HepG2 (cell line): ENCODE results near the gene INHBE. TPM values are rescaled to one million over a fixed set of nuclear protein-coding genes. Genes with fewer than 3 reads are reported as not detected.

Experiments
- AHDC1 ChIP-seq: sonication (generic); formaldehyde crosslinking; IDR thresholded peaks from 2 replicates; pipeline ENCODE4 v1.5.1; 2020; ENCODE audit warnings: mild to moderate bottlenecking, missing genetic modification reagents, borderline replicate concordance
- AKAP8 ChIP-seq: sonication (generic); formaldehyde crosslinking; IDR thresholded peaks from 2 replicates; pipeline ENCODE4 v1.5.1; 2020; ENCODE audit warnings: mild to moderate bottlenecking, missing genetic modification reagents
- ATF5 ChIP-seq: sonication (generic); formaldehyde crosslinking; IDR thresholded peaks from 2 replicates; pipeline ENCODE4 v1.4.0; 2020; ENCODE audit warnings: mild to moderate bottlenecking, low read depth, missing genetic modification reagents
- BORCS8-MEF2B ChIP-seq: sonication (generic); formaldehyde crosslinking; IDR thresholded peaks from 2 replicates; pipeline ENCODE4 v1.8.0; 2022; ENCODE audit warnings: mild to moderate bottlenecking, missing genetic modification reagents
- SP2 ChIP-seq: sonication (generic); formaldehyde crosslinking; IDR thresholded peaks from 2 replicates; pipeline ENCODE4 v1.5.1; 2020; ENCODE audit warnings: mild to moderate bottlenecking, missing genetic modification reagents
- TBX2 ChIP-seq: sonication (generic); formaldehyde crosslinking; IDR thresholded peaks from 2 replicates; pipeline ENCODE4 v1.5.0; 2020; ENCODE audit warnings: missing genetic modification reagents, mild to moderate bottlenecking, borderline replicate concordance
- ZFP36L2 ChIP-seq: sonication (generic); formaldehyde crosslinking; IDR thresholded peaks from 2 replicates; pipeline ENCODE4 v1.4.0; 2020; ENCODE audit warnings: missing genetic modification reagents
- ZNF12 ChIP-seq: sonication (generic); formaldehyde crosslinking; IDR thresholded peaks from 2 replicates; pipeline ENCODE4 v1.5.0; 2020; ENCODE audit warnings: missing genetic modification reagents
- ZNF292 ChIP-seq: sonication (generic); formaldehyde crosslinking; IDR thresholded peaks from 2 replicates; pipeline ENCODE4 v1.8.1; 2022; ENCODE audit warnings: mild to moderate bottlenecking, low read depth, missing genetic modification reagents, borderline replicate concordance
- ZNF382 ChIP-seq: sonication (generic); formaldehyde crosslinking; IDR thresholded peaks from 2 replicates; pipeline ENCODE4 v1.5.0; 2020; ENCODE audit warnings: missing genetic modification reagents, mild to moderate bottlenecking, borderline replicate concordance
- ZNF589 ChIP-seq: sonication (generic); formaldehyde crosslinking; conservative IDR thresholded peaks from 2 replicates; pipeline ENCODE4 v1.8.0; 2022; ENCODE audit warnings: mild to moderate bottlenecking, moderate library complexity, missing genetic modification reagents
- polyA plus RNA-seq, 8 experiments: library from polyadenylated mRNA; depleted of rRNA in 3 of 8; stranded (reverse) in 7 of 8; unstranded in 1 of 8; fragments of >200 nt; fragmentation: Illumina TruSeq in 4 of 8; extraction: Trizol in 4 of 8; gene quantifications; 2 replicates each; pipeline versions ENCODE4 v1.2.1 to v1.2.3, GENCODE V29; 2011 to 2016; ENCODE audit warnings: low read depth in 4 of 8, missing spikeins in 1 of 8, mixed read lengths in 1 of 8; ENCODE audit not compliant: insufficient read depth in 1 of 8
- total RNA-seq, 5 experiments: library from RNA; depleted of rRNA; stranded (reverse); fragments of >200 nt; fragmentation: Illumina TruSeq; extraction: Trizol; gene quantifications; 2 replicates each; pipeline ENCODE4 v1.2.3, GENCODE V29; 2016; ENCODE audit warnings: low read depth in 1 of 5
- TF ChIP-seq, protein P1 (sequence below): sonication (generic); formaldehyde crosslinking; IDR thresholded peaks from 2 replicates; pipeline ENCODE4 v1.4.0; 2020; ENCODE audit warnings: missing genetic modification reagents, borderline replicate concordance
- TF ChIP-seq, protein P2 (sequence below): sonication (generic); formaldehyde crosslinking; IDR thresholded peaks from 2 replicates; pipeline ENCODE4 v1.8.0; 2022; ENCODE audit warnings: mild to moderate bottlenecking, missing genetic modification reagents

The INHBE gene
- total and polyA plus RNA-seq, 2 of the 13 experiments (the other 11 are each of a cell fraction or from before 2014, with no cell fraction given): 17.0 to 32.0 TPM

DNA sequence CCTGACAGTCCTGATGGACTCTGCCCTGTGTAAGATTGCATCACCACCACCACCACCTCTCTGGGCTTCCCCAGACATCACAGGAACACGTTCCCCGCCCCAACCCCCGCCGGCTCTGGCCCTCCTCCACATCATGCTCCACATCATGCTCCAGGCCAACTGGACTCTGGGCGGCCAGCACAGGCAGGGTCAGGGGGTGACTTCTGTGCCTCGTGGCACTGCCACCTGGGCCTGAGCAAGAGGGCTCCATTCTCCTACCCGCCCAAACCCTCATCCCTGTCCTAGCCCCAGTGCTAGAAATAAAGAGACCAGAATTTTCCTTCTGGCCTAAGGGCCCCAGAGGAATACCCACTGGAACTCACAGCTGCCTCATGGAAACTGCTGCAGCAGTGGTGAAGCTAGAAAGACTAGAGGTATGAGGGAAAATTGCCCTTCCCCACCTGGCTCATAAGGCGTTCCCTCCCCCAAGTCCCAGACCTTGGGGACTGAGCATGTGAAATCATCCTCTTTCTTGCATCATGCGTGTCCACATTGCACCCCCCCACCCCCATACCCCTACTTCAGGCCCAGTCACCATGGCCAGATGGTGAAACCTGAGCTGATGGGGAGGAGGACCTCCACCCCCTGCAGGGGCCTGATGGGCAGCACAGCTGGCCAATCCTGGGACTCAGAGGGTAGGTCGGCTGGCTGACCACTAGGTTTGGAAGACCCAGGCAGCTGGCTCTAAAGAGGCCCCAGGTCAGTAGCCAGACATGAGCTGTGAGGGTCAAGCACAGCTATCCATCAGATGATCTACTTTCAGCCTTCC, at the start of gene INHBE (continued):
- TF ChIP-seq, protein P1, sequence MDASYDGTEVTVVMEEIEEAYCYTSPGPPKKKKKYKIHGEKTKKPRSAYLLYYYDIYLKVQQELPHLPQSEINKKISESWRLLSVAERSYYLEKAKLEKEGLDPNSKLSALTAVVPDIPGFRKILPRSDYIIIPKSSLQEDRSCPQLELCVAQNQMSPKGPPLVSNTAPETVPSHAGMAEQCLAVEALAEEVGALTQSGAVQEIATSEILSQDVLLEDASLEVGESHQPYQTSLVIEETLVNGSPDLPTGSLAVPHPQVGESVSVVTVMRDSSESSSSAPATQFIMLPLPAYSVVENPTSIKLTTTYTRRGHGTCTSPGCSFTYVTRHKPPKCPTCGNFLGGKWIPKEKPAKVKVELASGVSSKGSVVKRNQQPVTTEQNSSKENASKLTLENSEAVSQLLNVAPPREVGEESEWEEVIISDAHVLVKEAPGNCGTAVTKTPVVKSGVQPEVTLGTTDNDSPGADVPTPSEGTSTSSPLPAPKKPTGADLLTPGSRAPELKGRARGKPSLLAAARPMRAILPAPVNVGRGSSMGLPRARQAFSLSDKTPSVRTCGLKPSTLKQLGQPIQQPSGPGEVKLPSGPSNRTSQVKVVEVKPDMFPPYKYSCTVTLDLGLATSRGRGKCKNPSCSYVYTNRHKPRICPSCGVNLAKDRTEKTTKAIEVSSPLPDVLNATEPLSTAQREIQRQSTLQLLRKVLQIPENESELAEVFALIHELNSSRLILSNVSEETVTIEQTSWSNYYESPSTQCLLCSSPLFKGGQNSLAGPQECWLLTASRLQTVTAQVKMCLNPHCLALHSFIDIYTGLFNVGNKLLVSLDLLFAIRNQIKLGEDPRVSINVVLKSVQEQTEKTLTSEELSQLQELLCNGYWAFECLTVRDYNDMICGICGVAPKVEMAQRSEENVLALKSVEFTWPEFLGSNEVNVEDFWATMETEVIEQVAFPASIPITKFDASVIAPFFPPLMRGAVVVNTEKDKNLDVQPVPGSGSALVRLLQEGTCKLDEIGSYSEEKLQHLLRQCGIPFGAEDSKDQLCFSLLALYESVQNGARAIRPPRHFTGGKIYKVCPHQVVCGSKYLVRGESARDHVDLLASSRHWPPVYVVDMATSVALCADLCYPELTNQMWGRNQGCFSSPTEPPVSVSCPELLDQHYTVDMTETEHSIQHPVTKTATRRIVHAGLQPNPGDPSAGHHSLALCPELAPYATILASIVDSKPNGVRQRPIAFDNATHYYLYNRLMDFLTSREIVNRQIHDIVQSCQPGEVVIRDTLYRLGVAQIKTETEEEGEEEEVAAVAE (CRISPR knock-in tag): 0 out of 2 replicates have a peak, but pooled peaks have one; percentile 72
- TF ChIP-seq ZNF292 (CRISPR knock-in tag): peak; percentile 88; the same call in 1 of the 2 replicates
- peak; percentile 74; the same call in 1 of the 2 replicates for TF ChIP-seq ZNF589 (CRISPR knock-in tag)
- TF ChIP-seq ZNF12 (CRISPR knock-in tag): no peak
- TF ChIP-seq AHDC1: peak; percentile 58; the same call in 1 of the 2 replicates
- TF ChIP-seq ATF5 (CRISPR knock-in tag): peak; percentile 34; the same call in 1 of the 2 replicates
- no peak; the same call in 1 of the 2 replicates for TF ChIP-seq AKAP8
- TF ChIP-seq SP2 (CRISPR knock-in tag): peak; percentile 91
- peak; percentile 84; the same call in 1 of the 2 replicates for TF ChIP-seq BORCS8-MEF2B
- TF ChIP-seq, protein P2, sequence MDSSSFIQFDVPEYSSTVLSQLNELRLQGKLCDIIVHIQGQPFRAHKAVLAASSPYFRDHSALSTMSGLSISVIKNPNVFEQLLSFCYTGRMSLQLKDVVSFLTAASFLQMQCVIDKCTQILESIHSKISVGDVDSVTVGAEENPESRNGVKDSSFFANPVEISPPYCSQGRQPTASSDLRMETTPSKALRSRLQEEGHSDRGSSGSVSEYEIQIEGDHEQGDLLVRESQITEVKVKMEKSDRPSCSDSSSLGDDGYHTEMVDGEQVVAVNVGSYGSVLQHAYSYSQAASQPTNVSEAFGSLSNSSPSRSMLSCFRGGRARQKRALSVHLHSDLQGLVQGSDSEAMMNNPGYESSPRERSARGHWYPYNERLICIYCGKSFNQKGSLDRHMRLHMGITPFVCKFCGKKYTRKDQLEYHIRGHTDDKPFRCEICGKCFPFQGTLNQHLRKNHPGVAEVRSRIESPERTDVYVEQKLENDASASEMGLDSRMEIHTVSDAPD (CRISPR knock-in tag): 0 out of 2 replicates have a peak, but pooled peaks have one; percentile 72
- peak; percentile 81; the same call in 1 of the 2 replicates for TF ChIP-seq TBX2
- TF ChIP-seq ZFP36L2: no peak
- TF ChIP-seq ZNF382: no peak
